ENCODE results near the gene SRPK2. TPM values are rescaled to one million over a fixed set of nuclear protein-coding genes. Genes with fewer than 3 reads are reported as not detected.

SRPK2 gene
- total RNA-seq, 2 donors from 2014 or later, result 60.3 to 76.2 TPM

DNA sequence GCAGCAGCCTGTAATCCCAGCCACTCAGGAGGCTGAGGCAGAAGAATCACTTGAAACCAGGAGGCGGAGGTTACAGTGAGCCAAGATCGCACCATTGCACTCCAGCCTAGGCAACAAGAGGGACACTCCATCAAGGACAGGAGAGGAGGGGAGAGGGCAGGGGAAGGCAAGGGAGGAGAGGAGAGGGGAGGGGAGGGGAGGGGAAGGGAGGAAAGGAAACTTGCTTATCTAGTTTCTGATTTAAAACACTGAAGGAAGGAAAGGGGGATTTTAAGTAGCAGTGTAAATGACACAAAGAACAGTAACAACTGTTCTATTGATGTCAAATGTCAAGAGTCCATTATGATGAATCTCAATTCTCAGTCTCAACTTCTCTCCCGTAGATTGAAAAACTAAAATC, 43.7 kb downstream of the SRPK2 start:
- H3K27me3 Mint-ChIP-seq (ENCODE audit: insufficient read depth), result no peaks in the 10 kb centered on the region
- H3K27ac Mint-ChIP-seq, result no peak overlapping the region
- no peak overlapping the region for H3K9ac ChIP-seq (ENCODE audit: extremely low read depth, low read length, poor library complexity, severe bottlenecking)
- H3K36me3 Mint-ChIP-seq (ENCODE audit: low read depth), result no peaks in the 10 kb centered on the region
- no peak for DNase-seq
- no peaks in the 10 kb centered on the region for H3K9me3 ChIP-seq (ENCODE audit: control insufficient read depth, low read length)
- WGBS, 2 experiments (ENCODE audit: insufficient coverage in 1 of 2, insufficient read length in 1 of 2), result 72 to 86% methylated on average over 3 of the region's 3 CpGs
- H3K9me3 Mint-ChIP-seq, result no peaks in the 10 kb centered on the region
- H3K4me3 ChIP-seq (ENCODE audit: low read length), result no peak overlapping the region
- H3K27ac ChIP-seq (ENCODE audit: low read depth, low read length), result no peak overlapping the region
- TF ChIP-seq, protein P1, sequence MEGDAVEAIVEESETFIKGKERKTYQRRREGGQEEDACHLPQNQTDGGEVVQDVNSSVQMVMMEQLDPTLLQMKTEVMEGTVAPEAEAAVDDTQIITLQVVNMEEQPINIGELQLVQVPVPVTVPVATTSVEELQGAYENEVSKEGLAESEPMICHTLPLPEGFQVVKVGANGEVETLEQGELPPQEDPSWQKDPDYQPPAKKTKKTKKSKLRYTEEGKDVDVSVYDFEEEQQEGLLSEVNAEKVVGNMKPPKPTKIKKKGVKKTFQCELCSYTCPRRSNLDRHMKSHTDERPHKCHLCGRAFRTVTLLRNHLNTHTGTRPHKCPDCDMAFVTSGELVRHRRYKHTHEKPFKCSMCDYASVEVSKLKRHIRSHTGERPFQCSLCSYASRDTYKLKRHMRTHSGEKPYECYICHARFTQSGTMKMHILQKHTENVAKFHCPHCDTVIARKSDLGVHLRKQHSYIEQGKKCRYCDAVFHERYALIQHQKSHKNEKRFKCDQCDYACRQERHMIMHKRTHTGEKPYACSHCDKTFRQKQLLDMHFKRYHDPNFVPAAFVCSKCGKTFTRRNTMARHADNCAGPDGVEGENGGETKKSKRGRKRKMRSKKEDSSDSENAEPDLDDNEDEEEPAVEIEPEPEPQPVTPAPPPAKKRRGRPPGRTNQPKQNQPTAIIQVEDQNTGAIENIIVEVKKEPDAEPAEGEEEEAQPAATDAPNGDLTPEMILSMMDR (conservative IDR thresholded peaks at IDR 0.05), result no peak
- no peaks in the 10 kb centered on the region for H3K4me1 ChIP-seq (ENCODE audit: control insufficient read depth, insufficient read depth, low read length)
- no peaks in the 10 kb centered on the region for H3K27me3 ChIP-seq (ENCODE audit: control insufficient read depth, insufficient read depth, low read length, poor library complexity, severe bottlenecking)
- no peaks in the 10 kb centered on the region for H3K36me3 ChIP-seq (ENCODE audit: control insufficient read depth, insufficient read depth, low read length)
- no peak overlapping the region for H3K4me3 Mint-ChIP-seq
- H3K4me1 Mint-ChIP-seq, result peaks cover 23% of the 10 kb centered on the region

DNA sequence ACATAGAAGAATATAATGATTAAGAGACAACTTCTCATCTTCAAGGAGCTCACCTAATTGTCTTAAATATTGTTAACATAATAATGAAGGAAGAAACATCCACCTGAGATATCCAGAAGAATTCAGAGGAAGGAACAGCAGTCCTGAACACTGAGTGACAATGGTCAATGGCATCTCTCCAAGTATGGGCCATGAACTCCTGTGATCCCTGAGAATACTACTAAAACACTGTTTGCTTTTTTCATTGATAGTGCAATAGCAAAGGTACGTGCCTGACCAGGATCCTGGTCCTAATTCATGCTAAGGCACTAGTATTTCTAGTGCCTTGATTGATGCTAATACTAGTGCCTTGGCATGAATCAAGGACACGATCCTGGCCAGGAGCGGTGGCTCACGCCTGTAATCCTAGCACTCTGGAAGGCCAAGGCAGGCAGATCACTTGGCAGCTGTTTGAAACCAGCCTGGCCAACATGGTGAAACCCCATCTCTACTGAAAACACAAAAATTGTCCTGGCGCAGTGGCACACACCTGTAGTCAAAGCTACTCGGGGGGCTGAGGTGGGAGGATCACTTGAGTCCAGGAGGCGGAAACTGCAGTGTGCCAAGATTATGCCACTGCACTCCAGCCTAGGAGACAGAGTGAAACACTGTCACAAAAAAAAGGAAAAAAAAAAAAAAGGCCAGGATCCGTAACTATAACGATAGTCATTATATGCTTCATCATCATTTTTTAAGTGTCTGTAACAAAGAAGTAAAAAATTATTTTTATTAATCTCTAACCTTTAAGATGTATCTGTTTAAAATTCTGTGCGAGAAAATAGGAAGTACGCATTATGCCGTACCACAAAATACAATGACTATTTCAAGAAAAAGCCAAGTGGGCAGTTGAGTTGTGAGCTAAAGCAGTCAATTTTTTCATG, 49.1 kb downstream of the SRPK2 start:
- Mint-ChIP-seq H3K27me3 (ENCODE audit: insufficient read depth) (no peaks in the 10 kb centered on the region), H3K36me3 (ENCODE audit: low read depth) (no peaks in the 10 kb centered on the region), H3K4me3 (no peak overlapping the region), H3K27ac (no peak overlapping the region), H3K9me3 (no peaks in the 10 kb centered on the region), H3K4me1 (peaks cover 9% of the 10 kb centered on the region)
- Histone ChIP-seq H3K27me3 (ENCODE audit: control insufficient read depth, insufficient read depth, low read length, poor library complexity, severe bottlenecking) (no peaks in the 10 kb centered on the region), H3K27ac (ENCODE audit: low read depth, low read length) (no peak overlapping the region), H3K4me3 (ENCODE audit: low read length) (no peak overlapping the region), H3K9me3 (ENCODE audit: control insufficient read depth, low read length) (no peaks in the 10 kb centered on the region), H3K9ac (ENCODE audit: extremely low read depth, low read length, poor library complexity, severe bottlenecking) (no peak overlapping the region), H3K36me3 (ENCODE audit: control insufficient read depth, insufficient read depth, low read length) (no peaks in the 10 kb centered on the region), H3K4me1 (ENCODE audit: control insufficient read depth, insufficient read depth, low read length) (no peaks in the 10 kb centered on the region)
- 92 to 100% methylated on average over 4 to 10 of the region's 12 CpGs for WGBS, 2 experiments (ENCODE audit: insufficient coverage in 1 of 2, insufficient read length in 1 of 2)
- DNase-seq, result no peak
- TF ChIP-seq, protein P1 (conservative IDR thresholded peaks at IDR 0.05), result no peak

DNA sequence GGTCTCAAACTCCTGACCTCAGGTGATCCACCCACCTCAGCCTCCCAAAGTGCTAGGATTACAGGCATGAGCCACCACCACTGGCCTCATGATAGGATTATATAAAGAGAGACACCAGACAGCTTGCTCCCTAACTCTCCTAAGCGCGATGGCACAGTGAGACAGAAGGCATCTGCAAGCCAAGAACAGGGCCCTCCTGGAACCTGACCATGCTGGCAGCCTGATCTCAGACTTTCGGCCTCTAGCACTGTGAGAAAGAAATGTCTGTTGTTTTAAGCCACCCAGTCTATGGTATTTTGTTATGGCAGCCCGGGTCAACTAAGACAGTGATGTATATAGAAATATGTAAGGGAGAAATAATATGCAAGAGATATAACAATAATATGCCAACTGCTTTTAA, 51.2 kb downstream of the SRPK2 start:
- 96 to 100% methylated on average over 4 of the region's 4 CpGs for WGBS, 2 experiments (ENCODE audit: insufficient coverage in 1 of 2, insufficient read length in 1 of 2)

More for the DNA sequence above, 51.2 kb downstream of the SRPK2 start:
- Histone ChIP-seq H3K9me3 (ENCODE audit: control insufficient read depth, low read length) (no peaks in the 10 kb centered on the region), H3K4me1 (ENCODE audit: control insufficient read depth, insufficient read depth, low read length) (no peaks in the 10 kb centered on the region), H3K27ac (ENCODE audit: low read depth, low read length) (no peak overlapping the region), H3K4me3 (ENCODE audit: low read length) (no peak overlapping the region), H3K9ac (ENCODE audit: extremely low read depth, low read length, poor library complexity, severe bottlenecking) (no peak overlapping the region), H3K36me3 (ENCODE audit: control insufficient read depth, insufficient read depth, low read length) (no peaks in the 10 kb centered on the region), H3K27me3 (ENCODE audit: control insufficient read depth, insufficient read depth, low read length, poor library complexity, severe bottlenecking) (no peaks in the 10 kb centered on the region)
- TF ChIP-seq, protein P1 (conservative IDR thresholded peaks at IDR 0.05), result no peak
- Mint-ChIP-seq H3K27me3 (ENCODE audit: insufficient read depth) (no peaks in the 10 kb centered on the region), H3K9me3 (no peaks in the 10 kb centered on the region), H3K4me3 (no peak overlapping the region), H3K36me3 (ENCODE audit: low read depth) (no peaks in the 10 kb centered on the region), H3K27ac (no peak overlapping the region), H3K4me1 (peaks cover 4% of the 10 kb centered on the region)
- DNase-seq, result no peak
